K562 (cell line): ENCODE data around the gene SEPTIN1. TPM values are rescaled to one million over a fixed set of nuclear protein-coding genes. Genes with fewer than 3 reads are reported as not detected.
"Not testable (repeated sequence)": the region's sequence is repeated elsewhere in the genome, so short reads cannot be mapped to it uniquely, and the experiment has no call there.

Experiments used
- CREB1 ChIP-seq, 2 experiments: sonication (generic) in 1 of 2; formaldehyde crosslinking in 1 of 2; IDR thresholded peaks; 2 replicates each; pipeline versions ENCODE4 v1.6.1 to v1.8.0; 2012 to 2022; ENCODE audit warnings: inconsistent platforms in 1 of 2, mild to moderate bottlenecking in 1 of 2, missing genetic modification reagents in 1 of 2, moderate library complexity in 1 of 2
- CTBP1 ChIP-seq: fragments of 450-650 bp; IDR thresholded peaks from 2 replicates; pipeline ENCODE4 v1.6.1; 2016; ENCODE audit warnings: borderline replicate concordance
- CXXC5 ChIP-seq: fragments of 250-450 bp; sonication (Bioruptor Pico); IDR thresholded peaks from 2 replicates; pipeline ENCODE4 v1.8.0; 2022; ENCODE audit warnings: inconsistent platforms, mild to moderate bottlenecking, moderate library complexity
- ELF1 ChIP-seq: fragments of 200-800 bp; sonication (Bioruptor generic); IDR thresholded peaks from 2 replicates; pipeline ENCODE4 v1.6.1; 2016; ENCODE audit warnings: missing genetic modification characterization, missing compliant biosample characterization
- ELF2 ChIP-seq: fragments of 250-450 bp; sonication (Bioruptor Pico); IDR thresholded peaks from 2 replicates; pipeline ENCODE4 v1.5.0; 2021; ENCODE audit warnings: mild to moderate bottlenecking
- MTA3 ChIP-seq: fragments of 450-650 bp; formaldehyde crosslinking; IDR thresholded peaks from 2 replicates; pipeline ENCODE4 v1.6.1; 2017; ENCODE audit warnings: mild to moderate bottlenecking, borderline replicate concordance
- RB1 ChIP-seq: fragments of 450-650 bp; IDR thresholded peaks from 2 replicates; pipeline ENCODE4 v1.6.1; 2017; ENCODE audit warnings: low read depth, mild to moderate bottlenecking
- SP1 ChIP-seq: sonication (generic); formaldehyde crosslinking; IDR thresholded peaks from 2 replicates; pipeline ENCODE4 v1.8.1; 2022; ENCODE audit warnings: mild to moderate bottlenecking, missing genetic modification reagents
- YY1 ChIP-seq, 3 experiments: IDR thresholded peaks; 2 replicates each; pipeline ENCODE4 v1.6.1; 2011; ENCODE audit warnings: low read length in 2 of 3, mild to moderate bottlenecking in 2 of 3, moderate library complexity in 2 of 3, borderline replicate concordance in 1 of 3, control low read depth in 1 of 3, low read depth in 1 of 3; ENCODE audit not compliant: insufficient read depth in 3 of 3, insufficient replicate concordance in 2 of 3, control insufficient read depth in 1 of 3, insufficient read length in 1 of 3; ENCODE audit errors: extremely low read depth in 1 of 3
- ZBTB1 ChIP-seq: sonication (generic); formaldehyde crosslinking; IDR thresholded peaks from 2 replicates; pipeline ENCODE4 v1.8.1; 2023; ENCODE audit warnings: missing genetic modification reagents, low read depth, mild to moderate bottlenecking, borderline replicate concordance
- ZNF263 ChIP-seq: sonication (generic); formaldehyde crosslinking; IDR thresholded peaks from 2 replicates; pipeline ENCODE4 v1.8.0; 2022; ENCODE audit warnings: mild to moderate bottlenecking, missing genetic modification reagents, borderline replicate concordance
- polyA plus RNA-seq, 8 experiments: library from polyadenylated mRNA; depleted of rRNA in 4 of 8; stranded (reverse) in 5 of 8; unstranded in 3 of 8; fragments of >200 nt; fragmentation: Nextera tagmentation in 2 of 8; fragmentation: Illumina TruSeq in 1 of 8; extraction: Ambion mirVana in 2 of 8; extraction: Trizol in 1 of 8; gene quantifications; 2 replicates each; pipeline versions ENCODE4 v1.2.1 to v1.2.3, GENCODE V29; 2011 to 2014; ENCODE audit warnings: inconsistent platforms in 1 of 8, missing spikeins in 1 of 8
- total RNA-seq, 7 experiments: library from RNA; depleted of rRNA in 6 of 7; stranded (reverse); fragments of >200 nt in 6 of 7; fragmentation: Illumina TruSeq in 2 of 7; extraction: Trizol in 2 of 7; gene quantifications; 2 replicates each; pipeline versions ENCODE4 v1.2.1 to v1.2.3, GENCODE V29; 2011 to 2021; ENCODE audit warnings: low replicate concordance in 1 of 7
- TF ChIP-seq, protein P1 (sequence below), 2 experiments: fragments of 450-650 bp; conservative IDR thresholded peaks; 2 replicates each; pipeline ENCODE4 v1.6.1; 2017; ENCODE audit warnings: mild to moderate bottlenecking in 2 of 2, moderate library complexity in 2 of 2
- TF ChIP-seq, protein P2 (sequence below): fragments of 450-650 bp; formaldehyde crosslinking; IDR thresholded peaks from 2 replicates; pipeline ENCODE4 v1.4.0; 2020; ENCODE audit warnings: mild to moderate bottlenecking, moderate library complexity
- TF ChIP-seq, protein P3 (sequence below): fragments of 450-650 bp; formaldehyde crosslinking; conservative IDR thresholded peaks from 2 replicates; pipeline ENCODE4 v1.4.0; 2022; ENCODE audit warnings: mild to moderate bottlenecking, missing genetic modification characterization
- TF ChIP-seq, protein P4 (sequence below), 2 experiments: IDR thresholded peaks; 2 replicates each; pipeline ENCODE4 v1.6.1; 2012; ENCODE audit warnings: improper control_type of control experiment in 2 of 2, low read depth in 2 of 2, low read length in 2 of 2, borderline replicate concordance in 1 of 2
- TF ChIP-seq, protein P5 (sequence below): conservative IDR thresholded peaks from 2 replicates; pipeline ENCODE4 v1.6.1; 2011; ENCODE audit warnings: low read depth, mild to moderate bottlenecking, low read length; ENCODE audit not compliant: control insufficient read depth

The SEPTIN1 gene
- total and polyA plus RNA-seq, 9 of the 15 experiments (the other 6 are each of a cell fraction or from before 2014, with no cell fraction given), result 0.23 to 5.6 (median 1.7) TPM; not detected in 1

DNA sequence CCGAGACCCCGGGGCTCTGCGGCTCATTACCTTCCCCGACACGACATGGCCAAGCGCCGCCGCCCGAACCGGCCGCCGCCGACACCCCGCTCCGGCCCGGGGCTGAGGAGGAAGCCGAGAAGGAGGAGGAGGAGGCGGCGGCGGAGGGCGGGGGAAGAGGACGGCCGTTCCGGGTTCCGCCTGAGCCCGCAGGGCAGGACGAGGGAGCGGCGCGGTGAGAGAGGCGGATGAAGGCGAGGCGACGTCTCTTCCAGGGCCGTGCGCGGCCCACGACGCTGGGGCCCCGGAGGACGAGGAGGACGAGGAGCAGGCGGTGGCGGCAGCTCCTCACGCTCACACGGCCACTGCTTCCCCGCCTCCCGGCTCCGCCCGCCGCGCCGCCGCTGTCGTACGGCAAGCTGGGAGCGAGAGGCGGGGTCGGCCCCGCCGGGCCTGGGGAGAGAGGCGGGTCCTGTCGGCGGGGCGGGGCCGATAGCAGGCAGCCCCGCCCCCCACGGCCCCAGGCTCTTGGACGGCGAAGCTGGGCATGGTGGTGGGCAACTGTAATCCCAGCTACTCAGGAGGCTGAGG is 47.2 kb downstream of the SEPTIN1 start (continued):
- TF ChIP-seq, protein P1, sequence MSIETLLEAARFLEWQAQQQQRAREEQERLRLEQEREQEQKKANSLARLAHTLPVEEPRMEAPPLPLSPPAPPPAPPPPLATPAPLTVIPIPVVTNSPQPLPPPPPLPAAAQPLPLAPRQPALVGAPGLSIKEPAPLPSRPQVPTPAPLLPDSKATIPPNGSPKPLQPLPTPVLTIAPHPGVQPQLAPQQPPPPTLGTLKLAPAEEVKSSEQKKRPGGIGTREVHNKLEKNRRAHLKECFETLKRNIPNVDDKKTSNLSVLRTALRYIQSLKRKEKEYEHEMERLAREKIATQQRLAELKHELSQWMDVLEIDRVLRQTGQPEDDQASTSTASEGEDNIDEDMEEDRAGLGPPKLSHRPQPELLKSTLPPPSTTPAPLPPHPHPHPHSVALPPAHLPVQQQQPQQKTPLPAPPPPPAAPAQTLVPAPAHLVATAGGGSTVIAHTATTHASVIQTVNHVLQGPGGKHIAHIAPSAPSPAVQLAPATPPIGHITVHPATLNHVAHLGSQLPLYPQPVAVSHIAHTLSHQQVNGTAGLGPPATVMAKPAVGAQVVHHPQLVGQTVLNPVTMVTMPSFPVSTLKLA (conservative IDR thresholded peaks at IDR 0.05), result peak in 1 of 2 experiments; percentile 67; a peak in 2 of 4 replicates
- TF ChIP-seq CTBP1, result peak; percentile 69
- peak; percentile 68 for TF ChIP-seq ELF1
- TF ChIP-seq, protein P2, sequence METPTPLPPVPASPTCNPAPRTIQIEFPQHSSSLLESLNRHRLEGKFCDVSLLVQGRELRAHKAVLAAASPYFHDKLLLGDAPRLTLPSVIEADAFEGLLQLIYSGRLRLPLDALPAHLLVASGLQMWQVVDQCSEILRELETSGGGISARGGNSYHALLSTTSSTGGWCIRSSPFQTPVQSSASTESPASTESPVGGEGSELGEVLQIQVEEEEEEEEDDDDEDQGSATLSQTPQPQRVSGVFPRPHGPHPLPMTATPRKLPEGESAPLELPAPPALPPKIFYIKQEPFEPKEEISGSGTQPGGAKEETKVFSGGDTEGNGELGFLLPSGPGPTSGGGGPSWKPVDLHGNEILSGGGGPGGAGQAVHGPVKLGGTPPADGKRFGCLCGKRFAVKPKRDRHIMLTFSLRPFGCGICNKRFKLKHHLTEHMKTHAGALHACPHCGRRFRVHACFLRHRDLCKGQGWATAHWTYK, result peak; percentile 57; the same call in 1 of the 2 replicates
- TF ChIP-seq RB1, result peak; percentile 67
- 0 out of 2 replicates have a peak, but pooled peaks have one; percentile 64 for TF ChIP-seq ELF2 (CRISPR knock-in tag)
- peak; percentile 32 for TF ChIP-seq SP1 (CRISPR knock-in tag)
- TF ChIP-seq, protein P3, sequence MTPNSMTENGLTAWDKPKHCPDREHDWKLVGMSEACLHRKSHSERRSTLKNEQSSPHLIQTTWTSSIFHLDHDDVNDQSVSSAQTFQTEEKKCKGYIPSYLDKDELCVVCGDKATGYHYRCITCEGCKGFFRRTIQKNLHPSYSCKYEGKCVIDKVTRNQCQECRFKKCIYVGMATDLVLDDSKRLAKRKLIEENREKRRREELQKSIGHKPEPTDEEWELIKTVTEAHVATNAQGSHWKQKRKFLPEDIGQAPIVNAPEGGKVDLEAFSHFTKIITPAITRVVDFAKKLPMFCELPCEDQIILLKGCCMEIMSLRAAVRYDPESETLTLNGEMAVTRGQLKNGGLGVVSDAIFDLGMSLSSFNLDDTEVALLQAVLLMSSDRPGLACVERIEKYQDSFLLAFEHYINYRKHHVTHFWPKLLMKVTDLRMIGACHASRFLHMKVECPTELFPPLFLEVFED (CRISPR knock-in tag), result 0 out of 2 replicates have a peak, but pooled peaks have one; percentile 37
- TF ChIP-seq CREB1 (IDR thresholded peaks at IDR 0.05), result not testable (repeated sequence)
- peak; percentile 46; the same call in 1 of the 2 replicates for TF ChIP-seq CREB1 (CRISPR knock-in tag; IDR thresholded peaks at IDR 0.05)
- TF ChIP-seq ZNF263 (CRISPR knock-in tag), result peak; percentile 93
- TF ChIP-seq, protein P4, sequence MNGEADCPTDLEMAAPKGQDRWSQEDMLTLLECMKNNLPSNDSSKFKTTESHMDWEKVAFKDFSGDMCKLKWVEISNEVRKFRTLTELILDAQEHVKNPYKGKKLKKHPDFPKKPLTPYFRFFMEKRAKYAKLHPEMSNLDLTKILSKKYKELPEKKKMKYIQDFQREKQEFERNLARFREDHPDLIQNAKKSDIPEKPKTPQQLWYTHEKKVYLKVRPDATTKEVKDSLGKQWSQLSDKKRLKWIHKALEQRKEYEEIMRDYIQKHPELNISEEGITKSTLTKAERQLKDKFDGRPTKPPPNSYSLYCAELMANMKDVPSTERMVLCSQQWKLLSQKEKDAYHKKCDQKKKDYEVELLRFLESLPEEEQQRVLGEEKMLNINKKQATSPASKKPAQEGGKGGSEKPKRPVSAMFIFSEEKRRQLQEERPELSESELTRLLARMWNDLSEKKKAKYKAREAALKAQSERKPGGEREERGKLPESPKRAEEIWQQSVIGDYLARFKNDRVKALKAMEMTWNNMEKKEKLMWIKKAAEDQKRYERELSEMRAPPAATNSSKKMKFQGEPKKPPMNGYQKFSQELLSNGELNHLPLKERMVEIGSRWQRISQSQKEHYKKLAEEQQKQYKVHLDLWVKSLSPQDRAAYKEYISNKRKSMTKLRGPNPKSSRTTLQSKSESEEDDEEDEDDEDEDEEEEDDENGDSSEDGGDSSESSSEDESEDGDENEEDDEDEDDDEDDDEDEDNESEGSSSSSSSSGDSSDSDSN (IDR thresholded peaks at IDR 0.05; ENCODE audit: borderline replicate concordance in 1 of 2, low read depth in 2 of 2, low read length in 2 of 2), result 0 out of 4 replicates have a peak, but pooled peaks have one; percentile 24 to 58
- peak; percentile 53; the same call in 1 of the 2 replicates for TF ChIP-seq ZBTB1 (CRISPR knock-in tag)
- peak in 2 of 3 experiments; percentile 13 to 25 for TF ChIP-seq YY1 (IDR thresholded peaks at IDR 0.05; ENCODE audit: borderline replicate concordance in 1 of 3, control insufficient read depth in 1 of 3, extremely low read depth in 1 of 3, insufficient read depth in 3 of 3, insufficient read length in 1 of 3, insufficient replicate concordance in 2 of 3, low read depth in 1 of 3, low read length in 2 of 3)
- TF ChIP-seq CXXC5, result peak; percentile 81
- peak; percentile 42; the same call in 1 of the 2 replicates for TF ChIP-seq MTA3
- TF ChIP-seq, protein P5, sequence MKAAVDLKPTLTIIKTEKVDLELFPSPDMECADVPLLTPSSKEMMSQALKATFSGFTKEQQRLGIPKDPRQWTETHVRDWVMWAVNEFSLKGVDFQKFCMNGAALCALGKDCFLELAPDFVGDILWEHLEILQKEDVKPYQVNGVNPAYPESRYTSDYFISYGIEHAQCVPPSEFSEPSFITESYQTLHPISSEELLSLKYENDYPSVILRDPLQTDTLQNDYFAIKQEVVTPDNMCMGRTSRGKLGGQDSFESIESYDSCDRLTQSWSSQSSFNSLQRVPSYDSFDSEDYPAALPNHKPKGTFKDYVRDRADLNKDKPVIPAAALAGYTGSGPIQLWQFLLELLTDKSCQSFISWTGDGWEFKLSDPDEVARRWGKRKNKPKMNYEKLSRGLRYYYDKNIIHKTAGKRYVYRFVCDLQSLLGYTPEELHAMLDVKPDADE, result 0 out of 2 replicates have a peak, but pooled peaks have one; percentile 20
